ENCODE results near the gene MACROD2. TPM values are rescaled to one million over a fixed set of nuclear protein-coding genes. Genes with fewer than 3 reads are reported as not detected.
"Not testable (repeated sequence)": the region's sequence is repeated elsewhere in the genome, so short reads cannot be mapped to it uniquely, and the experiment has no call there.

The MACROD2 gene
- polyA plus RNA-seq, 10 donors = 2.4 to 5.0 (median 3.6) TPM

DNA sequence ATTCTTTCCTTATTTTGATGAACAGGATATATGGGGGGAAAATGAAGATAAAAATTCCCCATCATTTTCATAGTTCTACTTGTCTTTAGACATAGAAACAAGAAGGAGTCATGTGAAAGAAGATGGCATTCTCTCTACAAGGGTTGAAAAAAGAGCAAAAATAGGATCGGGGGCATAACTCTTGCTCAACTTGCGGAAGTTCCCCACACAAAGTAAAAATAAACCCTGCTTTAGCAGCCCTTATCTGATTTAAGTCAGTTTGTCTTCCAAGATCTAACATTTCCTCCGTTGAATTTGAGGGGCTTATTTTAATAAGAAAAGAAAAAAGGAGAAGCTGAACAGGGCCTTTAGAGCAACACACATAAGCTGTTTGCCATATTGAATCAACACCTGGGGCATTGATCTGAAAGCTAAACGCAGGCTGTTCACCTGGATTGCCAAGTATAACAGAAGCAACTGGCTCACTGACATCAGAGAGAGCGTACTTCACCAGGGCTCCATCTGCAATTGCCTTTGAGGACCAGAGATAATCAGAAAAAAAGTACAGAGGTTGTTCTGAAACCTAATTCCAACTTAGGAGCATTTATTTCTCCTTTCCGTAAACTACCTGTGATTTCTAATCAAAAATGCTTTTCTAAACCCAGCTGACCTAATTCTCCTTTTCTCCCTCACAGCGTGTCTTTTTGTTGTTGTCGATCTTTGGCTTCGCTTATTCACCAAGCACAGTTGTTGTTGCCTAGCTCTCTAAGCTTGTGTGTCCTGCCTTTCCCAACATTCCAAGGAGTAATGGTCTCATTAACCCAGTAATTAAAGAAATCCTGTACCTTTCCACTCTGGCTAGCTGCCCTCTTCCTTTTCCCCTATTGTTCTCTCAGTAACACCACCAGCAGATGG, 2010.0 kb downstream of the MACROD2 start:
- DNase-seq = no peak

DNA sequence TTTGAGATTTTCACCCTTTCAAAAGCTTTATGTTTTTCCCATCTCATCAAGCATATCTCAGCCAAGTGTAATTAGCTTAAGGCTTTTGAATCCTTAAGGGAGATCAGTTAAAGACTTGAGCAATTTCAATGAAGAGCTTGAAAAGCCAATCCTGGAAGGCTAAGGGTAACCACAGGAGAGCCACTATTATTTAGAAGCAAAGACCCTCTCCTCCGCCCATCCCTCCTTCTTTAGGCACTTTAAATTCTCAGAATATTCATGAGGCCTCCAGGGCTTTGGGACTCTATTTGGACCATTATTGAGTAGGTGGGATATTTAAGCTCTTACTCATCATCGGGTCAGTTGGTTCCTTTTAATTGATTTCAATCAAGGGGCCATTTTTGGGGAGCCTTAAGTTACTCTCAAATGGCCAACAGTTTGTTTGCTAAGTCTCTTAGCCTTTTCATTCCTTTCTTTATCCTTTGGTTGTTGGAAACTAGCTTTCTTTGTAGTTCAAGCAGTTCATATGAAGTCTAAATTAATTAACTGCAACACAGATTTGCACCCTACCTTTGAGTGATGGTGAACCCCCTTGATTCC, 2010.7 kb downstream of the MACROD2 start:
- no peak for DNase-seq

- DNase-seq = no peak
Measured at GRCh38 chr20:16007164-16007563, 2011.8 kb downstream of the MACROD2 start.

DNA sequence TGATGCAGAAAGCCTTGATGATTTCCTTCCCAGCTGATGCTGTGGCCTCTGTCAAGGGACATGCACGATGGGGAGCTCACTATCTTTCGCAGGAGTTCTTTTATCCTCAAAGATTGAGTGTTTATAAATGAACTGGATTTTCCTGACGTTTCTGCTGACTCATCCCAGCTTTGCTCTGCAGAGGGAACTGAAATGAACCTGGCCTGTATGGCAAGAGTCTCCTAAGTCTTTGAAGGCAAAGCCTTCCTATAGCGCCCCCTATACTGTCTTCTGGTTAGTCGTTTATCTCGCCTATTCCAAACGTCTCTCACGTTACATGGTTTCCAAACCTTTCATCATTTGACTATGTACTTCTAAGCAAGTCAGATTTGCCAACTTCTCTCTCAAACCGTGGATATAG, 2012.6 kb downstream of the MACROD2 start:
- no peak for DNase-seq

DNA sequence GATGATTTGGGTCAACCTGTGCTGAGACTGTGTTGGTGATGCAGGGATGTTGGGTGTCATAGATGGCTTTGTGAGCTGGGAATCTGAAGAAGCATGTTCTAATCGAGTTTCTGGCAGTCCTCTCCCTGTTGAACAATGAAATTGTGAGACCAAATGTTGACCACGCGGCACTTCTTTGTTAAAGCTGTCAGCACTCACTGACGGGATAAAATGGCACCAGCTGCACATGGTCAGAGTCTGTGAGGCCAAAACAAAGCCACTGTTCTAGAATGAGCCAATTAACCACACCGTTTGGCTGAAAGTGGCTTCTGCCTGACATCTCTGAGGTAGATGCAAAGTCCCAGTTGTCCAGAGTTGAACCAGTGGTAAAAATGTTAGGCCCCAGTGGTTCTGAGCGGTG, 2015.7 kb downstream of the MACROD2 start:
- DNase-seq = no peak

- DNase-seq = no peak
Measured at GRCh38 chr20:16011519-16011918, 2016.2 kb downstream of the MACROD2 start.

- DNase-seq = not testable (repeated sequence)
Measured at GRCh38 chr20:16012934-16013333, 2017.6 kb downstream of the MACROD2 start.

GRCh38 chr20:16013631-16014030, 2018.3 kb downstream of the MACROD2 start:
- no peak for DNase-seq

GRCh38 chr20:16014436-16014835, 2019.1 kb downstream of the MACROD2 start:
- DNase-seq = no peak

GRCh38 chr20:16017656-16018055, 2022.3 kb downstream of the MACROD2 start:
- no peak for DNase-seq

DNA sequence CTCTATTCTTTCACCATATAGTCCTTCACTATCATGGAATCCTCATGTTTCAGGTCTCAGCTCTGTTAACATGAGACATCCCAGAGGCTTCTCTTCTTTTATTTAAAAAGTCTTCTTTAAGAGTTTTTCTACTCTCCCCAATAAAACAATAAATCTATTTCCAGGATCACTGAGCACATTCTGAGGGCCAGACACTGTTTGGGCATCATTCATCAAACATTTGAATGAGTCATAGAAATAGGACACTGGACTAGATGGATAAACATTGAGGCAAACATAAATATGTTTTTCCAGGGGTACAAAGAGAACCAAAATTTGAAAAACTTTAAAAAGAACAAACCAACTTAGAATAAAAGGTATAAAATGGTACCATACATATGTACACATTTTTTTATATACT, 2023.6 kb downstream of the MACROD2 start:
- no peak for DNase-seq

- peak in 1 of 3 donors; percentile 11 for DNase-seq
Measured at GRCh38 chr20:16020971-16021370, 2025.7 kb downstream of the MACROD2 start.

GRCh38 chr20:16025084-16025483, 2029.8 kb downstream of the MACROD2 start:
- DNase-seq = peak; percentile 10 to 21 (median 11)

DNA sequence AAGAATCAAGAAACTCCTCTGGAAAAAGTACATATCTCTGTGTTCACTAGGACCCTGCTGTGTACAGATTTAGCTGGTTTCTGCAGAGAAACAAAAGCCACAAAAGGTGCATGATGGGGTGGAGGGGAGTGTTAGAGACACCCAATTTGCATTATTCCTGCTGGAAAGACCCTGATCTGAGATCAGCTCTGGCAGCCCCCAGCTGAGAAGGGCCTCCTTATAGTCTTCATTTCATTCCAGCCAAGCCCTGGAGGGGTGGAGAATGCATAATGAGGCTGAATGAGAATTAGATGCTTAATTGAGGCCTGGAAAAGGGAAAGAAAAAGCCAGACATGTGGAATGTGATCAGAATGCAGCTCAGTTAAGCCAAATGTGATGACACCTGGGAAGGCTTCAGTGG, 2032.4 kb downstream of the MACROD2 start:
- no peak for DNase-seq

- DNase-seq = no peak
Measured at GRCh38 chr20:16028923-16029322, 2033.6 kb downstream of the MACROD2 start.

GRCh38 chr20:16030253-16030652, 2034.9 kb downstream of the MACROD2 start:
- no peak for DNase-seq

GRCh38 chr20:16035576-16035975, 2040.3 kb downstream of the MACROD2 start:
- no peak for DNase-seq

DNA sequence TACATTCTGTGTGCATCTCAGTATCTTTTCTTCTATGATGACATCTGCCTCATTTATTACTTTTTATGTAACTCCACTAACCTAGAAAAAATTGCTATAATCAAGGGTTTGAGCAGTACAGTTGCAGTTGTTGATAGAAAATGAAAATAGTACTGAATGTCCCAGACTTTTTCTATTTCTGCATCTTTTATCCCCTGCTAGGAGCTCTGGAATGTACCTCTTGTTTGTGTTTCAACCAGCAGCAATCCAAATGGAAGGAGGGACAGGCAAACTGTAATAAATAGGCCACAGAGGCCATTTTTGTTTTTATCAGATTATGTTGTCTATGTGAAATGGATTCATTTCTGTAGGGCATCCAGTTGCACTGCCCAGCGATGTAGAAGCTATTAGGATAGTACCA, 2041.0 kb downstream of the MACROD2 start:
- DNase-seq = no peak

DNA sequence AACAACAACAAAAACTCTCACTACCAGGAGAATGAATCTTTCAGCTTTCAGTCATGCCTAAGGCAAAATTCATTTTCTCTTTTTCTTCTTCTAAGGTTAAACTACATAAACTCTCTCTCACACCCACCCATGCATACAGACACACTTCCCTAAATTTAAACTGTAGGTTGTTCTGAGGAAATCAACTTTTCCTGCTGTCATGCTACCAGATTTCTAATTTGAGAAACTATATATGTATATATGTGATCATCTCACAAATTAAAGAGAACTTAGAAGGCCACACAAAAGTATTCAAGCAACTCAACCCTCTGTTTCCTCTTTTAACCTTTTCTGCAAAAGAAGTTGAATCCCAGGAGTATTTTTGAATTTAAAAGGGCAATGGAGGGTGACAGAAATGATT, 2045.4 kb downstream of the MACROD2 start:
- no peak for DNase-seq

DNA sequence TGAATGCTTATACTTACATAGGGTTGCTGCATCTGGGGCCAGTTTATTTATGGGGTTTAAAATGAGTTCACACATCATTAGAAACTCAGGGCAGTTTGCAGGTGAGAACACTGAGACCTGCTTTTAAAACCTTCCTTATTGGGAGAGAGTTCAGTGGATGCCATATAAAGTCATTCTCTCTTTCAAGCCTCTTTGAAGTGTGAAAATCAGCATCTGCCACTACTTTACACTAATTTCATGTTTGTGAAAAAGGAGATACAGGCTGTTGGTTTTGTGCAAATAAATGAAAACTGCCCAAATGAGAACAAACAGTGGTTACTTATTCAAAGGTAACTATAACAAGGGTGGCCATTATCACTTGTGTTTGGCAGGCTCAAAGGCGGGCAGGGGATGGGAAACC, 2047.4 kb downstream of the MACROD2 start:
- DNase-seq = no peak

- DNase-seq = no peak
Measured at GRCh38 chr20:16043931-16044330, 2048.6 kb downstream of the MACROD2 start.

DNA sequence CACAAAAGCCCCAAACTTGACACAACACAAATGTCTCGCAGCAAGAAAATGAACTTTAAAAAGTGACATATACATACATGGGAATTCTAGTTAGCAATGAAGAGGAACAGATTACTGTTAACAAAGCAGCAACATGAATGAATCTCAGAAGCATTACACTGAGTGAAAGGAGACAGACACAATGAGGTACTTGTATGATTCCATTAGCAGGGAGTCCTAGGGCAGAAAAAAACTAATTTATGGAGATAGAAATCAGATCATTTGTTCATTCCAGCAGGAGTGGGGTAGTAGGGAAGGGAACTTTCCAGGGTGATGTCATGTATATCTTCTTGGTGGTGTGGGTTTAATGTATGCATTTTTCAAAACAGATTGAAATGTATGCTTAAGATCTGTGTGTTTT, 2053.6 kb downstream of the MACROD2 start:
- DNase-seq = no peak

- DNase-seq = no peak
Measured at GRCh38 chr20:16049529-16050093, 2054.3 kb downstream of the MACROD2 start.

Data from muscle of back (tissue), 11 donors.